Stimulated activated CD4-positive, alpha-beta T cell treated with anti-CD3 and anti-CD28 coated beads, Interleukin-2, amount 100 ng/mL, for 4 hours (primary cell): ENCODE results near the gene PSORS1C2.

Experiments
- DNase-seq: peaks from one replicate; pipeline ENCODE4 v3.0.0-alpha.2; 2020; ENCODE audit warnings: low read depth

Gene PSORS1C2

DNA sequence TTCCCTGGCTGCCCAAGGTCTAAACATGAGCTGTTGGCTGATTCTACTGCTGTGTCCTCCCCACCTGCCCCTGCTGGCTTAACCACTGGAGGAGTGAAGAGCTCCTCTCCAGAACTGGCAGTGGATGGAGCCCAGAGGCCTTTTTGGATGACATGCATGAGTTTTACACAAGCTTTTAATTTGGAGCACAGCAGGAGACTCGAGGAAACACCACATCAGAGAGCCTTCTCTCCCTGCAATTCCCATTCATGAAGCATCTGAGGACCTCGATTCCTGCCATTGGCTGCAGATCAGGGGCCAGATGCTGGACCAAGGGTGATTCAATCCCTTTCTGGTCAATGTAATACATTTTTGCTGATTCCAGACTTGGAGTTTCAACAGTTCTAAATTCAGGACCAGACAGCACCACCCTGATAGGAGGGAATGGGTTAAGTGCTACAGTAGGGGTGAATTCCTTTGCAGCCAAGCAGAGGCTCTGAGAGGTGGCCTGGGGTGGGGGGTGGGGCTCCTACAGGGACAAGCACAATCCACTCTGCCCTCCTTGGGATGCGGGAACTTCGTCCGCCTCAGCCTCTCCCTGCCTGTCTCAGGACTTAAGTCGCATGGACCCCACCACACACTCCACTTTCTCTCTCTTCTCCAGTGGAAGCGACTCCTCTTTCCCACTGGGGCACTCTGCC lies 24.9 kb downstream of the PSORS1C2 start:
- no peak for DNase-seq

GRCh38 chr6:31112478-31112877 lies 26.4 kb downstream of the PSORS1C2 start, which contains the start of gene C6orf15:
Gene C6orf15, minus strand, starts transcription at chr6:31112575. Its CDS starts 20 bp downstream, at chr6:31112555.
- no peak for DNase-seq

DNA sequence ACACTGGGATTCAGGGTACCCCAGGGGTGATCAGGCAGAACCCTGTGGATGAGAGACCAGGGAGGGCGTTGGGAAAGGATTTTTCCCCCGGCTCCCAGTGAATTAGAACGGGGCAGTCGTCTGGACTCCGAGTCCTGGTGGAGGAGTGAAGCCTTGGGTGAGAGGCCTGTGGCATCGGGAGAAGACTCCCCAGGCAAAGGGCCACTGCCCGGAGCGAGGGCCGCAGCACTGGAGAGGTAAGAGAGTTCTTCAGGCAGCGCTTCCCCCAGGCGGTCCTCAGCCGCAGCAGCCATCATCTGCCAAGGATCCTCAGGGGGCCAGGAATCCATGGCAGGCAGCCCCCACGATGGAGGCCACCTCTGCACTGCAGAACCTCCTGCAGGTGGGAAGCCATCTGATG lies 27.2 kb downstream of the PSORS1C2 start:
- no peak for DNase-seq

GRCh38 chr6:31110825-31111582 lies 27.9 kb downstream of the PSORS1C2 start:
- DNase-seq, result no peak

DNA sequence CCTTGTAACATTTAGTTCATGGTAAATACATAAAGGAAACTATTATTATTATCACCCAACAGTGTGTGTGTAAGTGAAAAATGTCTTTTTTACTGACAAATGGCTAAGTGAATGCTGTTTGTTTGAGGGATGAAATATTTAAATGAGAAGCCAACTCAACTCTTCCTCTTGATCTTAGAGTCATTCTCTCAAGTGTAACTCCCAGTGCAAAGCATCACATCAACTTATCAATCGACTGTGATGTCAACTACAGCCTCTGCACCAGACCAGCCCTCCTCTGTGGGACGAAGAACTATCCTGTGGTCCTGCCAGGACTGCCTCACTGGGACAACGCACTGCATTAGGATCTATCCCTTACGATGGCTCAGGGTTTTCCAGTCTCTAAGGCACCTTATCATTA lies 31.8 kb downstream of the PSORS1C2 start:
- no peak for DNase-seq

GRCh38 chr6:31103136-31103535 lies 35.7 kb downstream of the PSORS1C2 start:
- DNase-seq, result no peak

DNA sequence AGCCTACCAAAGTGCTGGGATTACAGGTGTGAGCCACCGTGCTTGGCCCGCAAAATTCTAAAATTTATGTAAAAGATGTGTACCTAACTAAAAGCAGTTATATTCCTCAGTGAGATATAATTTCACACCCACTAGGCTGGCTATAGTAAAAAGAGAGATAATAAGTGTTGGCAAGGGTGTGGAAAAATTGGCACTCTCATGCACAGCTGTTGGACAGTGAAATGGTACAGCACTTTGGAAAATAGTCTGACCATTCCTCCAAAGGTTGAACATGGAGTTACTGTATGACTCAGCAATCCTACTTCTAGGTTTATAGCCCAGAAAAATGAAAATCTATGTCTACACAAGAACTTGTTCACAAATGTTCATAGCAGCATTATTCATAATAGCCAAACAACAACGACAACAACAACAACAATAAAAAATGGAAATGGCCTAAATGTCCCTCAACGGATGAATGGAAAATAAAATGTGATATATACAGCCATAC lies 40.4 kb downstream of the PSORS1C2 start:
- no peak for DNase-seq

DNA sequence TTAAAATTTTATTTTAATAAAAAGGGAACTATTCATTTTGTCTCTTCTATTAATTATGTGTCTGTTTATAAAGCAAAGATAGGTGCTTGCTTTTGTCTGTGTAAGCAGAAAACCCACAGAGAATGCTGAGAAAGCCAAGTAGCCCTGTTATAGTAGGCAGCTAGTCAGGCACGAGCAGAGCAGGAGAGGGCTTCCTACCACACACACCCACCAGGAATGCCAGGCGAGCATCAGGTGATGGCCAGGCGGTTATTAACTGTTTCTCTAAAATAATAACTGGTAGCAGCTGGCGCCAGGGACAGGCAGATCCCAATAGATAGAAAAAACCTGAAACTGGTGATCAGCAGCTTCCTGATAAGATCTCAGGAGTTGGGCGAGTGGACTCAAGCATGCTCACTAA lies 42.2 kb downstream of the PSORS1C2 start:
- no peak for DNase-seq

DNA sequence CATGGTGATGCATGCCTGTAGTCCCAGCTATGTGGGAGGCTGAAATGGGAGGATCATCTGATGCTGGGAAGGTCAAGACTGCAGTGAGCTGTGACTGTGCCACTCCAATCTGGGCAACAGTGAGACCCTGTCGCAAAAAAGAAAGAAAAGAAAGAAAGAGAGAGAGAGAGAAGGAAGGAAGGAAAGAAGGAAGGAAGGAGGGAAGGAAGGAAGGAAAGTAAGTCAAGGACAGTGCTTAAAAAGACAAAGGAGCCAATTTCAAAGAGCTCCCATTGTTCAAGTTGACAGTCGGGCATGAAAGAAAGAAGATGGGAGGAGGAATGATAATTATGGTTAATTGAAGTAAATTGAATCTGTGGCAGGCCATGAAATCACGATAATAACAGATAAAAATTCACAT lies 42.7 kb downstream of the PSORS1C2 start:
- DNase-seq, result no peak

DNA sequence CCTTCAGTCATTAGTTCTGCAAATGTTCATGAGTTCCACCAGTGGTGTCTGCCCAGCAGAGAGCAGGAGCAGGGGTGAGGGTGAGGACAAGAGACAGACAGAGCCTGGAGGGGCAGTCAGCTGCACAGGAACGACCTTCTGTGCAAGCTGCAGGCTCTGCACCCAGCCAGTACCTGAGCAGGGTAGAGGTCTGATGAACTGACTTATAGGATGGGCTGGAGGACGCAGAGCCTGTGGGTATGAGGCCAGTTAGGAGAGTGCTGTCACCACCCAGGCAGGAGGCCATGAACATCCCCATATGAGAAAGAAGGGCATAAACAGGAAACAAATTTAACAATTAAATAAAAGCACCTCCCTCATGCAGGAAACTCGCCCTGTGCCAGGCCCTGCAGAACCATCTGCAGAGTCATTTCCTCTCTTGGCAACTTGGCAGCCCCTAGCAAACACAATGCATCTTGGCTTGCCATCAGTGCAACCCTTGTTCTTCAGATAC lies 44.4 kb downstream of the PSORS1C2 start:
- DNase-seq, result no peak

GRCh38 chr6:31092769-31093505 lies 45.9 kb downstream of the PSORS1C2 start:
- DNase-seq, result no peak

- no peak for DNase-seq
Measured at GRCh38 chr6:31092238-31092637, 46.6 kb downstream of the PSORS1C2 start.

- no peak for DNase-seq
Measured at GRCh38 chr6:31091680-31092079, 47.2 kb downstream of the PSORS1C2 start.

DNA sequence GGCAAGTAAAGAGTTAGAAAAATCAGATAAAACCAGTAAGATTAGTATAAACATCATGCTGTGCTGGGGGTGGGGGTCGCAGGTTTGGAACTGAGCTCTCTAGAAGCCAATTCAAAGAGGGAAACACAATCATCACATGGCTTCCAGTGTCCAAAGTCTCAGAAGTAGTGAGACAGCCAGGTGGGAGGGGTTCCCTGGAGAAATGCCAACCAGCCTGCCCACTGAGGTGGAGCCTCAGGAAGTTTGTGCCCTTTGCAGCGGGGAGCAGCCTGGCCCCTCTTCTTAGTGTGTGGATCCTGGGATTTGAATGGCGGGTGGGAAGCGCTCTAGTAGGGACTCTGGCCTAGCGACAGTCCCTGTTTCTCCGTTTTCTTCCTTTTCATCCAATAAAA lies 47.9 kb downstream of the PSORS1C2 start:
- no peak for DNase-seq

GRCh38 chr6:31090275-31090972 lies 48.4 kb downstream of the PSORS1C2 start:
- DNase-seq, result no peak
